GM13976 (cell line): ENCODE data around the gene ATP6V0E2.

Experiments used
- DNase-seq: peaks from one replicate; pipeline ENCODE4 v3.0.0; 2012; ENCODE audit warnings: low spot score
- CTCF ChIP-seq: IDR thresholded peaks from 2 replicates; pipeline ENCODE4 v1.5.1; 2012; ENCODE audit warnings: borderline replicate concordance, mild to moderate bottlenecking; ENCODE audit not compliant: insufficient read depth; ENCODE audit errors: extremely low read depth, missing control alignments, control extremely low read depth
- in situ Hi-C: fragments of 300-500 bp; cut with MboI; formaldehyde crosslinking; loops from one replicate; pipeline ENCODE4 v1.12.0; 2022; ENCODE audit warnings: low sequenced_read_pairs, mixed read lengths, inconsistent platforms; ENCODE audit not compliant: unreplicated experiment

The ATP6V0E2 gene

GRCh38 chr7:149855361-149856305, 18.1 kb upstream of the ATP6V0E2 start:
- no peak for TF ChIP-seq CTCF
- DNase-seq, result no peak
- in situ Hi-C loops, result no loop called here

DNA sequence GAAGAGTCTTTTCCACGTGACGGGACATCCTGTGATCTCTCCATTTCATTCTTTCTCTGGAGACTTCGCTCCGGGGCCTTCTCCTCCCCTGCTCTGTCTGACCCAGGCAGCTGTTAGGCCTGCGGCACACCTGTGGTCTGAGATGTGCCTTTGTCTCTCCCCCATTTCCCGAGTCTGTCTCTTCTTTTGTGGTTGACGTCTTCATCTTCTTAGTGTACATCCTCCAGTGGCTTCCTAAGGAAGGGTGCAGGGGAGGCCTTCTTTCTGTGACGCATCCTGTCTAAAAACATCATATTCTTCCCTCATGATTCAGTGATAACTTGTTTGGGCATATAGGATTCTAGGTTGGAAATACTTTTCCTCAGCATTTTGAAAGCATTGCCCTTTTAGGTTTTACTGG, 17.2 kb upstream of the ATP6V0E2 start:
- no peak for TF ChIP-seq CTCF
- in situ Hi-C loops, result no loop called here
- DNase-seq, result no peak

- no peak for TF ChIP-seq CTCF
- in situ Hi-C loops, result no loop called here
- no peak for DNase-seq
Measured at GRCh38 chr7:149859369-149859768, 14.4 kb upstream of the ATP6V0E2 start.

- no peak for DNase-seq
- no peak for TF ChIP-seq CTCF
- in situ Hi-C loops, result no loop called here
Measured at GRCh38 chr7:149859876-149860275, 13.9 kb upstream of the ATP6V0E2 start.

DNA sequence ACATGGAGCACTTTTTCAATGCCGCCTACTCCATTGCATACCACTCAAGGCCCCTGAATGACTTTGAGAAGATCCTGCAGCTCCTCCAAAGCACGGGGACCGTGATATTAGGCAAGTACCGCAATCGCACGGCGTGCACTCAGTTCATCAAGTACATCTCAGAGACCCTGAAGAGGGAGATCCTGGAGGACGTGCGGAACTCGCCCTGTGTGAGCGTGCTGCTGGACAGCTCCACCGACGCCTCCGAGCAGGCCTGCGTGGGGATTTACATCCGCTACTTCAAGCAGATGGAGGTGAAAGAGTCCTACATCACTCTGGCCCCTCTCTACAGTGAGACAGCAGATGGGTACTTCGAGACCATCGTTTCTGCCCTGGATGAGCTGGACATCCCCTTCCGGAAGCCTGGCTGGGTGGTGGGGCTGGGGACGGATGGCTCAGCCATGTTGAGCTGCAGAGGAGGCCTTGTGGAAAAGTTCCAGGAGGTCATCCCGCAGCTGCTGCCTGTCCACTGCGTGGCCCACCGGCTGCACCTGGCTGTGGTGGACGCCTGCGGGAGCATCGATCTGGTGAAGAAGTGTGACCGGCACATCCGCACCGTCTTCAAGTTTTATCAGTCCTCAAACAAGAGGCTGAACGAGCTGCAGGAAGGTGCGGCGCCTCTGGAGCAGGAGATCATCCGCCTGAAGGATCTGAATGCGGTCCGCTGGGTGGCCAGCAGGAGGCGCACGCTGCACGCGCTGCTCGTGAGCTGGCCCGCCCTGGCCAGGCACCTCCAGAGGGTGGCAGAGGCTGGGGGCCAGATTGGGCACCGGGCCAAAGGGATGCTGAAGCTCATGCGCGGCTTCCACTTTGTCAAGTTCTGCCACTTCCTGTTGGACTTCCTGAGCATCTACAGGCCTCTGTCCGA, 12.7 kb upstream of the ATP6V0E2 start:
- in situ Hi-C loops, result no loop called here
- peak; percentile 29 for TF ChIP-seq CTCF
- no peak for DNase-seq

GRCh38 chr7:149861728-149862045, 12.1 kb upstream of the ATP6V0E2 start:
- no peak for TF ChIP-seq CTCF
- in situ Hi-C loops, result no loop called here
- DNase-seq, result no peak
